ENCODE measurements around the gene CAMK1D. TPM values are rescaled to one million over a fixed set of nuclear protein-coding genes. Genes with fewer than 3 reads are reported as not detected.
"Not testable (repeated sequence)": the region's sequence is repeated elsewhere in the genome, so short reads cannot be mapped to it uniquely, and the experiment has no call there.

CAMK1D gene
- total RNA-seq, 2 experiments from 2014 or later: 3.4 to 4.2 TPM

- Mint-ChIP-seq H3K4me3 (no peak overlapping the region), H3K4me1 (ENCODE audit: low read depth) (no peaks in the 10 kb centered on the region), H3K36me3 (ENCODE audit: low read depth) (no peaks in the 10 kb centered on the region), H3K9me3 (ENCODE audit: insufficient read depth) (no peaks in the 10 kb centered on the region), H3K27me3 (ENCODE audit: low read depth) (no peaks in the 10 kb centered on the region), H3K27ac (no peak overlapping the region)
- DNase-seq (no peak), ATAC-seq (no peak)
- CTCF ChIA-PET: no interaction called here
- POLR2A ChIA-PET: no interaction called here
These were observed 383.9 kb downstream of the CAMK1D start for GRCh38 chr10:12733271-12733670.

- DNase-seq: no peak
- CTCF ChIA-PET: interaction anchor here (0.5 kb wide), 1 partner anchor 29 kb away, joined by 3 read pairs; no protein-coding TSS in a partner anchor
- Mint-ChIP-seq H3K4me1 (ENCODE audit: low read depth) (no peaks in the 10 kb centered on the region), H3K27ac (no peak overlapping the region), H3K36me3 (ENCODE audit: low read depth) (no peaks in the 10 kb centered on the region), H3K4me3 (no peak overlapping the region), H3K9me3 (ENCODE audit: insufficient read depth) (no peaks in the 10 kb centered on the region), H3K27me3 (ENCODE audit: low read depth) (no peaks in the 10 kb centered on the region)
- POLR2A ChIA-PET: no interaction called here
- no peak for ATAC-seq
These were observed 386.6 kb downstream of the CAMK1D start for GRCh38 chr10:12735843-12736462.

GRCh38 chr10:12740813-12741212 lies 391.5 kb downstream of the CAMK1D start:
- H3K4me1 Mint-ChIP-seq (ENCODE audit: low read depth): no peaks in the 10 kb centered on the region
- CTCF ChIA-PET: no interaction called here
- POLR2A ChIA-PET: no interaction called here
- H3K27ac Mint-ChIP-seq: no peak overlapping the region
- no peak for ATAC-seq
- H3K27me3 Mint-ChIP-seq (ENCODE audit: low read depth): no peaks in the 10 kb centered on the region
- no peak overlapping the region for H3K4me3 Mint-ChIP-seq
- no peak for DNase-seq
- H3K36me3 Mint-ChIP-seq (ENCODE audit: low read depth): no peaks in the 10 kb centered on the region
- no peaks in the 10 kb centered on the region for H3K9me3 Mint-ChIP-seq (ENCODE audit: insufficient read depth)

DNA sequence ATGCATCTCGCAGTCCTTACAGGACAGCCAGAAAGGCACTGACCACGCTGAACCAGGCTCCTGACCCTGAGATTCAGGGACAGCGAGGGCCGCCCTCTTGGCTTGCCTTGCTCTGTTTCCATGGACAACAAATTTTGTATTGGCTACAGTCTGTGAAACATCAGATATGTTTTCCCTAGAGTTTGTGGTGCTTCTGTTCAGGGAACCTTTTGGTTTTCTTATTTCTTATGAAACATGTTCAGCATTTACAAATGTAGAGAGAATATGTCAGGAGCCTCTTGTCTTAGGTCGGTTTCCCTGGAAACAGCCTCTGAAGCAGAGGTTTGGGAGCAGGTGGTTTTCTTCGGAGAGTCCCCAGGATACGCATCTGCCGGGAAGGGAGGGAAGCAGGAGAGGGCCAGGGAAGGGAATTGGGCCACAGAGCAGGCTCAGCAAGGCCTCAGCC lies 392.0 kb downstream of the CAMK1D start:
- no peak for ATAC-seq
- CTCF ChIA-PET: interaction anchor here (0.6 kb wide), 1 partner anchor 339 kb away, joined by 3 read pairs; no protein-coding TSS in a partner anchor
- H3K27ac Mint-ChIP-seq: no peak overlapping the region

DNA sequence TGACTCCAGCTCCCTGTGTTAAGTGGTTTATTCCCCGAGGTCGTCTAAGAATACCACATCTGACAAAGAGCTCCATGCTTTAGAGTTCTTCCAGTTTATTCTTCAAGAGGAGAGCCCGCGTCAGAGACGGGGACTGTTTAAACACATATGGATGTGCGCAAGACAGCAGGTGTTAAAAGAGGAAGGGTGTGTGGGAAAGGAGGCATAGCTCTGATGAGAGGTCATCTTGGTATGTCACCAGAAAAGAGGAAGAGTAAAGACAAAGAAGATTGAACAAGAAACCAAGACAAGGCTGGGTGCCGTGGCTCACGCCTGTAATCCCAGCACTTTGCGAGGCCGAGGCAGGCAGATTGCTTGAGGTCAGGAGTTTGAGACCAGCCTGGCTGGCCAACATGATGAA lies 393.4 kb downstream of the CAMK1D start:
- DNase-seq (no peak), ATAC-seq (no peak)
- no peaks in the 10 kb centered on the region for H3K4me1 Mint-ChIP-seq (ENCODE audit: low read depth)
- no peak overlapping the region for H3K4me3 Mint-ChIP-seq
- no peaks in the 10 kb centered on the region for H3K27me3 Mint-ChIP-seq (ENCODE audit: low read depth)
- no peaks in the 10 kb centered on the region for H3K9me3 Mint-ChIP-seq (ENCODE audit: insufficient read depth)
- ChIA-PET CTCF (no interaction called here), POLR2A (no interaction called here)
- no peak overlapping the region for H3K27ac Mint-ChIP-seq
- no peaks in the 10 kb centered on the region for H3K36me3 Mint-ChIP-seq (ENCODE audit: low read depth)

More for the DNA sequence above, 392.0 kb downstream of the CAMK1D start:
- DNase-seq: no peak
- POLR2A ChIA-PET: no interaction called here
- no peak overlapping the region for H3K4me3 Mint-ChIP-seq
- no peaks in the 10 kb centered on the region for H3K27me3 Mint-ChIP-seq (ENCODE audit: low read depth)
- no peaks in the 10 kb centered on the region for H3K36me3 Mint-ChIP-seq (ENCODE audit: low read depth)
- H3K9me3 Mint-ChIP-seq (ENCODE audit: insufficient read depth): no peaks in the 10 kb centered on the region
- no peaks in the 10 kb centered on the region for H3K4me1 Mint-ChIP-seq (ENCODE audit: low read depth)

DNA sequence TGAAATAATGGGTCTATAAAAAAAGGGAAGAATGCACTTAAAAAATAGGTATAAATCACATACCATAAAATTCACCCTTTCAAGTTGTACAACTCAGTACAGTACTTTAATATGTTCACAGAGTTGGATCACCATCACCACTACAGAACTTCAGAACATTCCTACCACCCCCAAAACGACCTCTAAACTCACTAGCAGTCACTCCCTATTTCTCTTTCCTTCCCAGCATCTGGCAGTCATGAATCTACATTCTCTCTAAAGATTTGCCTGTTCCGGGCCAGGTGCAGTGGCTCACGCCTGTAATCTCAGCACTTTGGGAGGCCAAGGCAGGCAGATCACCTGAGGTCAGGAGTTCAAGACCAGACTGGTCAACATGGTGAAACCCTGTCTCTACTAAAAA lies 394.1 kb downstream of the CAMK1D start:
- CTCF ChIA-PET; H3K36me3 Mint-ChIP-seq (ENCODE audit: low read depth); H3K27ac Mint-ChIP-seq; ATAC-seq; H3K9me3 Mint-ChIP-seq (ENCODE audit: insufficient read depth); H3K4me1 Mint-ChIP-seq (ENCODE audit: low read depth); DNase-seq; POLR2A ChIA-PET; H3K27me3 Mint-ChIP-seq (ENCODE audit: low read depth); H3K4me3 Mint-ChIP-seq: not testable (repeated sequence)

DNA sequence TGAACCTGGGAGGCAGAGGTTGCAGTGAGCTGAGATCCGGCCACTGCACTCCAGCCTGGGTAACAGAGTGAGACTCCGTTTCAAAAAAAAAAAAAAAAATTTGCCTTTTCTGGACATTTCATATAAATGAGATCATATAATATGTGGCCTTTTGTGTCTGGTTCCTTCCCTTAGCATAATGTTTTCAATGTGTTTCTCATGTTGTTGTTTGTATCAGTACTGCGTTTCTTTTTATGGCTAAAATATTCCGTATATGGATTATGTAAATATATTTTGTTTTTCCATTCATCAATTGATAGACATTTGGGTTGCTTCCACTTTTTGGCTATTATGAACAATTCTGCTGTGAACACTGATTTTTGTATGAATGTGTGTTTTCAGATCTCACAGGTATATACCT lies 394.6 kb downstream of the CAMK1D start:
- no peaks in the 10 kb centered on the region for H3K9me3 Mint-ChIP-seq (ENCODE audit: insufficient read depth)
- no peak overlapping the region for H3K27ac Mint-ChIP-seq
- H3K27me3 Mint-ChIP-seq (ENCODE audit: low read depth): no peaks in the 10 kb centered on the region
- H3K4me1 Mint-ChIP-seq (ENCODE audit: low read depth): no peaks in the 10 kb centered on the region
- ChIA-PET CTCF (no interaction called here), POLR2A (no interaction called here)
- H3K4me3 Mint-ChIP-seq: no peak overlapping the region
- DNase-seq (no peak), ATAC-seq (no peak)
- H3K36me3 Mint-ChIP-seq (ENCODE audit: low read depth): no peaks in the 10 kb centered on the region

DNA sequence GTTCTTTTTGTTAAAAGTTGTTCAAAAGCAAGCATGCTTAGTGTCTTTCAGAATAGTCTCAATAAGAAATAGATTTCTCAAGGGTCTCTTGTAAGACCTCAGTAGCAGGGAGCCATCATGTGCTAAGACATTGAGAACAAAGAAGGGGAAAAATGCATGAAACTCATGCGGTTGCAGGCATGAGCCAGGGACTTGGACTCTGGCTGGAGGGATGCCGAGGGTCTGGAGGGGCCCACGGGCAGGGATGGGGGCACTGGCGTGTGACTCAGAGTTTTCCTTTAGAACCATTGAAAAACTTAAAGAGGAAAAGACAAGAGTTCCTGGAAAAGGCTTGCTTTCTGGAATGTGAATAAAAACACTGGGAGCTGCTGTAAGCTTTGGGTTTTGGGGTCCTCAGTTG lies 398.8 kb downstream of the CAMK1D start:
- Mint-ChIP-seq H3K27ac (no peak overlapping the region), H3K9me3 (ENCODE audit: insufficient read depth) (no peaks in the 10 kb centered on the region), H3K27me3 (ENCODE audit: low read depth) (no peaks in the 10 kb centered on the region), H3K36me3 (ENCODE audit: low read depth) (no peaks in the 10 kb centered on the region), H3K4me1 (ENCODE audit: low read depth) (no peaks in the 10 kb centered on the region), H3K4me3 (no peak overlapping the region)
- DNase-seq (no peak), ATAC-seq (no peak)
- ChIA-PET POLR2A (no interaction called here), CTCF (no interaction called here)

- no peak for DNase-seq
- ChIA-PET POLR2A (no interaction called here), CTCF (no interaction called here)
- H3K27ac Mint-ChIP-seq: no peak overlapping the region
- no peak for ATAC-seq
- no peaks in the 10 kb centered on the region for H3K9me3 Mint-ChIP-seq (ENCODE audit: insufficient read depth)
- no peak overlapping the region for H3K4me3 Mint-ChIP-seq
- no peaks in the 10 kb centered on the region for H3K27me3 Mint-ChIP-seq (ENCODE audit: low read depth)
- no peaks in the 10 kb centered on the region for H3K36me3 Mint-ChIP-seq (ENCODE audit: low read depth)
- no peaks in the 10 kb centered on the region for H3K4me1 Mint-ChIP-seq (ENCODE audit: low read depth)
These were observed 400.6 kb downstream of the CAMK1D start for GRCh38 chr10:12749760-12750478.

GRCh38 chr10:12750526-12751201 lies 401.3 kb downstream of the CAMK1D start:
- H3K27me3 Mint-ChIP-seq (ENCODE audit: low read depth): no peaks in the 10 kb centered on the region
- H3K4me3 Mint-ChIP-seq: no peak overlapping the region
- no peak for ATAC-seq
- CTCF ChIA-PET: no interaction called here
- no peak overlapping the region for H3K27ac Mint-ChIP-seq
- POLR2A ChIA-PET: no interaction called here
- DNase-seq: no peak
- H3K4me1 Mint-ChIP-seq (ENCODE audit: low read depth): no peaks in the 10 kb centered on the region
- H3K9me3 Mint-ChIP-seq (ENCODE audit: insufficient read depth): no peaks in the 10 kb centered on the region
- no peaks in the 10 kb centered on the region for H3K36me3 Mint-ChIP-seq (ENCODE audit: low read depth)

DNA sequence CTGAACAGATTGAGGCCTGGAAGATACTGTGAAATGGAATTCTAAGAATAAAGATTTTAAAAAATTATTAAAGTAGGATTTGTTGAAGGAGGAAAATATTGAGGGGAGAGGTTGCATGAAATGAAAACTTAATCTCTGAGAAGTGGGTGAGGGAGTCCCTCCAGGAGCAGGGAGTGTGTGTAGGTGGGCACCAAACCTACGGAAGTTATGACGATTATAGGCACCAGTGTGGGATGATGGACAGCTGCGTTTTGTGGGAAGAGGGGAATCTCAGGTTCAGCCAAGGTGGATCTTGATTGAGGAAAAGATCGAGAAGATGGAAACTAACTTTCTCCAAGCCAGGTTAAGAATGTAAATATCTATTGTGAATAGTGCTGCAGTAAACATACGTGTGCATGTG lies 405.7 kb downstream of the CAMK1D start:
- H3K4me1 Mint-ChIP-seq (ENCODE audit: low read depth): no peaks in the 10 kb centered on the region
- H3K9me3 Mint-ChIP-seq (ENCODE audit: insufficient read depth): no peaks in the 10 kb centered on the region
- ATAC-seq: no peak
- H3K4me3 Mint-ChIP-seq: no peak overlapping the region
- POLR2A ChIA-PET: no interaction called here
- no peaks in the 10 kb centered on the region for H3K36me3 Mint-ChIP-seq (ENCODE audit: low read depth)
- DNase-seq: no peak
- no peak overlapping the region for H3K27ac Mint-ChIP-seq
- CTCF ChIA-PET: no interaction called here
- H3K27me3 Mint-ChIP-seq (ENCODE audit: low read depth): no peaks in the 10 kb centered on the region

DNA sequence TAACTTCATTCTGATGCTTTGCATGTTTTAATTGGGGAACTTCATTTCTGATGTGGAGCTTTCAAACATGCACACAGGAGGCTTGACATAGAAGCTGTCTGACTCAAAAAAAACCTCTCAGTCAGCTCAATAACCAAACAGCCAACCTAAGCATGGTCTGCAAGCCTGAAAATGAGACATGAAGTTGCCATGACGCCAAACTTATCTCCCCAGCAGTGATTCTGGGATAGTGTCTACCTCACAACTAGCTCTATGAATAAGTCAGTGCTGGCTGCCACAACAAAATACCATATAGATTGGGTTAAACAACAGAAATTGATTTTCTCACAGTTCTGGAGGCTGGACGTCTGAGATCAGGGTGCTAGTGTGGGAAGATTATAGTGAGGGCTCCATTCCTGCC lies 408.0 kb downstream of the CAMK1D start:
- H3K4me1 Mint-ChIP-seq (ENCODE audit: low read depth): no peaks in the 10 kb centered on the region
- no peak for ATAC-seq
- H3K27ac Mint-ChIP-seq: no peak overlapping the region
- DNase-seq: no peak
- no peaks in the 10 kb centered on the region for H3K36me3 Mint-ChIP-seq (ENCODE audit: low read depth)
- no peaks in the 10 kb centered on the region for H3K27me3 Mint-ChIP-seq (ENCODE audit: low read depth)
- ChIA-PET CTCF (interaction anchor here (0.7 kb wide), 1 partner anchor 25 kb away, joined by 3 read pairs; no protein-coding TSS in a partner anchor), POLR2A (no interaction called here)
- H3K4me3 Mint-ChIP-seq: no peak overlapping the region
- H3K9me3 Mint-ChIP-seq (ENCODE audit: insufficient read depth): no peaks in the 10 kb centered on the region

Data from activated CD8-positive, alpha-beta T cell treated with anti-CD3 and anti-CD28 coated beads, Interleukin-2, amount 10 ng/mL, durations not matched to agents 7 days and 5 days (primary cell).